CD4-positive, alpha-beta T cell (primary cell): ENCODE data around the gene MTUS2. TPM values are rescaled to one million over a fixed set of nuclear protein-coding genes. Genes with fewer than 3 reads are reported as not detected.

ENCODE experiments used
- ATAC-seq: fragments of 200-7000 bp; cut with Tn5 transposase; one replicate; pipeline ENCODE4 v1.10.0; 2022; ENCODE audit warnings: mild to moderate bottlenecking; ENCODE audit not compliant: poor library complexity
- CTCF ChIA-PET: fragments of 350-600 bp; sonication (Branson Sonifier 250); formaldehyde crosslinking; loops from one replicate; lab custom pipeline; 2021; ENCODE audit warnings: antibody characterized with exemption, inconsistent platforms; lab: Charles Lee
- POLR2A ChIA-PET: fragments of 350-600 bp; sonication (Branson Sonifier 250); formaldehyde crosslinking; loops from one replicate; lab custom pipeline; 2021; ENCODE audit warnings: antibody characterized with exemption, inconsistent platforms; lab: Charles Lee
- DNase-seq, 14 experiments: peaks; one replicate each; pipeline ENCODE4 v3.0.0-alpha.2; 2013 to 2020; ENCODE audit warnings: mixed read lengths in 2 of 14
- H3K27ac ChIP-seq, 2 donors: one replicate each; pipeline versions ENCODE4 v1.5.1 to v1.7.0; 2013; ENCODE audit warnings: low read length in 2 of 2, low read depth in 1 of 2, mild to moderate bottlenecking in 1 of 2
- H3K27me3 ChIP-seq, 2 experiments: 1 replicate in 1 of 2; 2 replicates in 1 of 2; pipeline versions ENCODE4 v1.6.1 to v1.7.0; 2013; ENCODE audit warnings: low read length in 2 of 2, control low read depth in 1 of 2, mild to moderate bottlenecking in 1 of 2, moderate library complexity in 1 of 2; ENCODE audit not compliant: insufficient read depth in 2 of 2, control insufficient read depth in 1 of 2
- H3K36me3 ChIP-seq: one replicate; pipeline ENCODE4 v1.6.1; 2013; ENCODE audit warnings: low read length, control low read depth; ENCODE audit not compliant: insufficient read depth
- H3K4me1 ChIP-seq: one replicate; pipeline ENCODE4 v1.6.1; 2013; ENCODE audit warnings: low read length, control low read depth; ENCODE audit not compliant: insufficient read depth
- H3K4me3 ChIP-seq: one replicate; pipeline ENCODE4 v1.5.1; 2013; ENCODE audit warnings: mild to moderate bottlenecking, low read length, moderate library complexity
- H3K9me3 ChIP-seq, 2 experiments: 1 replicate in 1 of 2; 2 replicates in 1 of 2; pipeline versions ENCODE4 v1.6.1 to v1.7.0; 2013; ENCODE audit warnings: low read length in 2 of 2, mild to moderate bottlenecking in 2 of 2, control low read depth in 1 of 2, moderate library complexity in 1 of 2; ENCODE audit not compliant: control insufficient read depth in 1 of 2, insufficient read depth in 1 of 2
- H3K27ac Mint-ChIP-seq: one replicate; pipeline ENCODE4 v1.8.0; 2020; ENCODE audit warnings: mixed read lengths
- H3K27me3 Mint-ChIP-seq: one replicate; pipeline ENCODE4 v1.8.0; 2021; ENCODE audit warnings: mixed read lengths
- H3K36me3 Mint-ChIP-seq: one replicate; pipeline ENCODE4 v1.8.0; 2021; ENCODE audit warnings: low read depth, mixed read lengths
- H3K4me1 Mint-ChIP-seq: one replicate; pipeline ENCODE4 v1.8.0; 2021; ENCODE audit warnings: low read depth, mixed read lengths
- H3K4me3 Mint-ChIP-seq: one replicate; pipeline ENCODE4 v1.8.0; 2020; ENCODE audit warnings: mild to moderate bottlenecking, mixed read lengths
- H3K9me3 Mint-ChIP-seq: one replicate; pipeline ENCODE4 v1.8.0; 2020; ENCODE audit warnings: mixed read lengths
- intact Hi-C, 2 experiments: fragments of 100-400 bp; cut with DNase I in 1 of 2; cut with micrococcal nuclease in 1 of 2; formaldehyde crosslinking; loops; one replicate each; pipeline versions ENCODE4 v1.15.1 to v1.9.0; 2023 to 2025; cut with DNase I, micrococcal nuclease
- total RNA-seq, 174 experiments: library from RNA in 2 of 174; stranded (reverse) in 2 of 174; gene quantifications; one replicate each; pipeline ENCODE4 v1.2.3 and lab custom pipeline; 2021 to 2026
- TF ChIP-seq, protein P1 (sequence below): fragments of 200-600 bp; IDR thresholded peaks from one replicate; pipeline ENCODE4 v1.8.0; 2022; ENCODE audit warnings: antibody characterized with exemption, mild to moderate bottlenecking

MTUS2 gene
- total RNA-seq, 2 experiments from 2014 or later: 0.38 to 0.81 TPM

DNA sequence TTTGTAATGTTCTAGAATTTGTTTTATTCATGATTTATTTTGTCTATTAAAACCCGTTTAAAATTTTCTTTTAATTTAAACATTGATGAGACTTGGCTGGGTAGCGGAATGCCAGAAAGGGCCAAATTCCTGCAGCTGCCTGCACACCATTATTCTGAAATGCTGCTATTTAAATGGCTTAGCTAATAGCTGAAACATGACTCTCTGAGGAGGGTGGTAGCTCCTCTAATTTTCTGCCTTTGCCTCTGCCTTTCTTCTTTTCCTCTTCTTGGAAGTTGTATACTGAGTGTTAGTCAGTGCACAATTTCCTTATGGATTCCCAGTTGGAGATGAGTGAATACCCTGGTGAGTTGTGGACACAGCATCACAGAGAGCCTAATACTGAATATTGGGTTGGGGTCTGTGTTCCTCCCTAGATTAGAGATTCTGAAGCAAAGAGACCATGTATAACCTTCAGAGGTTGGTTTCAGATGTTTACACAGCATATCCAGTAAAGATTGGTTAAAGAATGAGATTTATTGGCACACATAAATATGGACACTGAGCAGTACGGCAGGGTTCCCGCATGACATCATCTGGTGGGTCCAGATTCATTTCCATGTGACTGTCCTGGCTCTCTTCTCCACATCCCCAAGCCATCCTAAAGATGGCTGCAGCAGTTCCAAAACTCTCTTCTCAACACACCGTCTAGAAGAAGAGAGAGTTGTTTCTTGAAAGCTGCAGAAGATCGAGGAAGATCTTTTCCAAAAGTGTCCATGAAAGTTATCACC lies 55.9 kb downstream of the MTUS2 start:
- intact Hi-C loops: no loop called here
- H3K9me3 Mint-ChIP-seq: peaks cover 13% of the 10 kb centered on the region
- Histone ChIP-seq H3K4me1 (no peaks in the 10 kb centered on the region), H3K4me3 (no peak overlapping the region), H3K9me3 (peaks cover 7 to 13% of the 10 kb centered on the region in 2 experiments), H3K27ac (no peak overlapping the region), H3K27me3 (no peaks in the 10 kb centered on the region), H3K36me3 (no peaks in the 10 kb centered on the region)
- H3K4me3 Mint-ChIP-seq: no peak overlapping the region
- H3K4me1 Mint-ChIP-seq: no peaks in the 10 kb centered on the region
- DNase-seq (no peak), ATAC-seq (no peak)
- no peaks in the 10 kb centered on the region for H3K36me3 Mint-ChIP-seq
- CTCF ChIA-PET: no interaction called here
- POLR2A ChIA-PET: no interaction called here
- TF ChIP-seq, protein P1, sequence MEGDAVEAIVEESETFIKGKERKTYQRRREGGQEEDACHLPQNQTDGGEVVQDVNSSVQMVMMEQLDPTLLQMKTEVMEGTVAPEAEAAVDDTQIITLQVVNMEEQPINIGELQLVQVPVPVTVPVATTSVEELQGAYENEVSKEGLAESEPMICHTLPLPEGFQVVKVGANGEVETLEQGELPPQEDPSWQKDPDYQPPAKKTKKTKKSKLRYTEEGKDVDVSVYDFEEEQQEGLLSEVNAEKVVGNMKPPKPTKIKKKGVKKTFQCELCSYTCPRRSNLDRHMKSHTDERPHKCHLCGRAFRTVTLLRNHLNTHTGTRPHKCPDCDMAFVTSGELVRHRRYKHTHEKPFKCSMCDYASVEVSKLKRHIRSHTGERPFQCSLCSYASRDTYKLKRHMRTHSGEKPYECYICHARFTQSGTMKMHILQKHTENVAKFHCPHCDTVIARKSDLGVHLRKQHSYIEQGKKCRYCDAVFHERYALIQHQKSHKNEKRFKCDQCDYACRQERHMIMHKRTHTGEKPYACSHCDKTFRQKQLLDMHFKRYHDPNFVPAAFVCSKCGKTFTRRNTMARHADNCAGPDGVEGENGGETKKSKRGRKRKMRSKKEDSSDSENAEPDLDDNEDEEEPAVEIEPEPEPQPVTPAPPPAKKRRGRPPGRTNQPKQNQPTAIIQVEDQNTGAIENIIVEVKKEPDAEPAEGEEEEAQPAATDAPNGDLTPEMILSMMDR: no peak
- H3K27ac Mint-ChIP-seq: no peak overlapping the region
- peaks cover 25% of the 10 kb centered on the region for H3K27me3 Mint-ChIP-seq

- POLR2A ChIA-PET: no interaction called here
These were observed 57.3 kb downstream of the MTUS2 start for GRCh38 chr13:28877408-28877807.

DNA sequence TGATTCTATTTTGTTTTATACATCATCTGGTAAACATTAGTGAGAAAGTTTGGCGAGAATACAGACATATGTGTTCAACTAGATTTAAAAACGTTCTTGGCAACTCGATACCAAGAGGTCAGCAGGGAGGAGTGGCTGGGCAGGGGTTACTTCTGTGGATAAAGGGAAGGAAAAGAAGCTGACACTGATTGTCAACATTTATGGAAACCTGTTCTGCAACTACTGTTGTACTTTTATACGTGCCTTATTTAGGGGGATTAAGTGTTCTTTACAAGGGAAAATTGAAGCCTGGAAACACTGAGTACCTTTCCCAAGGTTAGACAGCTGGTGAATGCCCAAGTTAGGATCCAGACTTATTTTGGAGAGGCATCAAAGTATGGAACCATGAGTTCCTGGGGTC lies 65.0 kb downstream of the MTUS2 start:
- Histone ChIP-seq H3K36me3 (no peaks in the 10 kb centered on the region), H3K9me3 (peaks cover 0 to 5% of the 10 kb centered on the region in 2 experiments), H3K27me3 (peaks cover 0 to 4% of the 10 kb centered on the region in 2 experiments), H3K27ac (no peak overlapping the region), H3K4me1 (no peaks in the 10 kb centered on the region), H3K4me3 (no peak overlapping the region)
- Mint-ChIP-seq H3K36me3 (no peaks in the 10 kb centered on the region), H3K27me3 (peaks cover 5% of the 10 kb centered on the region), H3K9me3 (no peaks in the 10 kb centered on the region), H3K4me3 (no peak overlapping the region), H3K4me1 (no peaks in the 10 kb centered on the region), H3K27ac (no peak overlapping the region)
- CTCF ChIA-PET: no interaction called here
- ATAC-seq (no peak), DNase-seq (no peak)
- intact Hi-C loops: no loop called here
- POLR2A ChIA-PET: no interaction called here
- TF ChIP-seq, protein P1: no peak

More at GRCh38 chr13:28877408-28877807, 57.3 kb downstream of the MTUS2 start:
- no peaks in the 10 kb centered on the region for H3K36me3 ChIP-seq
- DNase-seq (no peak), ATAC-seq (no peak)
- Mint-ChIP-seq H3K27me3 (peaks cover 16% of the 10 kb centered on the region), H3K4me3 (no peak overlapping the region), H3K4me1 (no peaks in the 10 kb centered on the region), H3K27ac (no peak overlapping the region), H3K36me3 (no peaks in the 10 kb centered on the region), H3K9me3 (peaks cover 5% of the 10 kb centered on the region)
- TF ChIP-seq, protein P1: no peak
- H3K27me3 ChIP-seq: no peaks in the 10 kb centered on the region
- H3K4me3 ChIP-seq: no peak overlapping the region
- CTCF ChIA-PET: no interaction called here
- no peaks in the 10 kb centered on the region for H3K4me1 ChIP-seq
- H3K9me3 ChIP-seq: peaks cover 4 to 8% of the 10 kb centered on the region in 2 experiments
- intact Hi-C loops: no loop called here
- no peak overlapping the region for H3K27ac ChIP-seq
